IMR-90 (cell line): ENCODE data around the gene ATP6V0C. TPM values are rescaled to one million over a fixed set of nuclear protein-coding genes. Genes with fewer than 3 reads are reported as not detected.

Experiments
- ATAC-seq: fragments of 200-7000 bp; cut with Tn5 transposase; 2 replicates; pipeline ENCODE4 v1.9.1; 2020; ENCODE audit warnings: low read depth, mild to moderate bottlenecking, moderate library complexity
- BruUV-seq: library from RNA; stranded (reverse); fragments of 400-500 nt; replicated peaks from 2 replicates; lab custom pipeline; 2021; lab: Mats Ljungman, UMichigan
- CTCF ChIA-PET: fragments of 300-600 bp; formaldehyde crosslinking; extraction: SDS; loops from one replicate; lab custom pipeline; 2021; ENCODE audit warnings: antibody characterized with exemption; lab: Yijun Ruan, JAX
- POLR2A ChIA-PET: fragments of 300-600 bp; sonication (Branson Sonifier 250); formaldehyde crosslinking; loops from one replicate; lab custom pipeline; 2022; ENCODE audit warnings: antibody characterized with exemption; ENCODE audit not compliant: unreplicated experiment; lab: Charles Lee
- DNase-seq: peaks from one replicate; pipeline ENCODE4 v3.0.0; 2013
- H2AFZ ChIP-seq: replicated peaks from 2 replicates; pipeline ENCODE3; 2013; ENCODE audit warnings: low read length, mild to moderate bottlenecking; ENCODE audit not compliant: poor library complexity
- H2AK5ac ChIP-seq: 2 replicates; pipeline ENCODE4 v1.6.1; 2013; ENCODE audit warnings: low read depth, low read length, inconsistent platforms
- H2AK9ac ChIP-seq: replicated peaks from 2 replicates; pipeline ENCODE3; 2013; ENCODE audit warnings: mild to moderate bottlenecking, low read depth, low read length, moderate library complexity; ENCODE audit not compliant: poor library complexity
- H2BK120ac ChIP-seq: 2 replicates; pipeline ENCODE4 v1.6.1; 2013; ENCODE audit warnings: low read depth, low read length, inconsistent platforms
- H2BK15ac ChIP-seq: 3 replicates; pipeline ENCODE4 v1.6.1; 2013; ENCODE audit warnings: low read depth, low read length, inconsistent platforms
- H2BK20ac ChIP-seq: 2 replicates; pipeline ENCODE4 v1.6.1; 2013; ENCODE audit warnings: low read depth, mild to moderate bottlenecking, inconsistent platforms, low read length, moderate library complexity
- H2BK5ac ChIP-seq: 2 replicates; pipeline ENCODE4 v1.6.1; 2013; ENCODE audit warnings: mild to moderate bottlenecking, low read depth, low read length, inconsistent platforms; ENCODE audit not compliant: poor library complexity, severe bottlenecking
- H3K14ac ChIP-seq: replicated peaks from 2 replicates; pipeline ENCODE4 v1.6.1; 2013; ENCODE audit warnings: low read depth, low read length, inconsistent platforms
- H3K18ac ChIP-seq: 2 replicates; pipeline ENCODE4 v1.6.1; 2013; ENCODE audit warnings: low read depth, low read length, control low read depth
- H3K23ac ChIP-seq: 2 replicates; pipeline ENCODE4 v1.6.1; 2013; ENCODE audit warnings: low read depth, low read length, inconsistent platforms
- H3K27ac ChIP-seq: 2 replicates; pipeline ENCODE4 v1.5.1; 2013; ENCODE audit warnings: mild to moderate bottlenecking, control low read depth, low read length; ENCODE audit not compliant: insufficient read depth
- H3K27me3 ChIP-seq: 2 replicates; pipeline ENCODE4 v1.6.1; 2013; ENCODE audit warnings: low read length; ENCODE audit not compliant: control insufficient read depth, insufficient read depth
- H3K36me3 ChIP-seq: 2 replicates; pipeline ENCODE4 v1.6.1; 2013; ENCODE audit warnings: low read length, mixed read lengths; ENCODE audit not compliant: control insufficient read depth, insufficient read depth
- H3K4ac ChIP-seq: 2 replicates; pipeline ENCODE4 v1.6.1; 2013; ENCODE audit warnings: low read depth, low read length, inconsistent platforms
- H3K4me1 ChIP-seq: 2 replicates; pipeline ENCODE4 v1.6.1; 2013; ENCODE audit warnings: low read length, mixed read lengths; ENCODE audit not compliant: control insufficient read depth, insufficient read depth
- H3K4me2 ChIP-seq: 2 replicates; pipeline ENCODE4 v1.6.1; 2013; ENCODE audit warnings: low read depth, mild to moderate bottlenecking, control low read depth, low read length, moderate library complexity
- H3K4me3 ChIP-seq: 2 replicates; pipeline ENCODE4 v1.5.1; 2013; ENCODE audit warnings: low read depth, mild to moderate bottlenecking, control low read depth, low read length, moderate library complexity; ENCODE audit not compliant: insufficient read depth
- H3K56ac ChIP-seq: 2 replicates; pipeline ENCODE4 v1.6.1; 2013; ENCODE audit warnings: low read length, inconsistent platforms; ENCODE audit not compliant: insufficient read depth; ENCODE audit errors: extremely low read depth
- H3K79me1 ChIP-seq, 2 experiments: 2 replicates each; pipeline ENCODE4 v1.6.1; 2013; ENCODE audit warnings: low read length in 2 of 2, inconsistent platforms in 1 of 2, low read depth in 1 of 2
- H3K9ac ChIP-seq: 2 replicates; pipeline ENCODE4 v1.6.1; 2013; ENCODE audit warnings: low read depth, low read length, control low read depth
- H3K9me1 ChIP-seq: 2 replicates; pipeline ENCODE4 v1.6.1; 2013; ENCODE audit warnings: low read length, inconsistent platforms; ENCODE audit not compliant: insufficient read depth
- H3K9me3 ChIP-seq: 2 replicates; pipeline ENCODE4 v1.6.1; 2013; ENCODE audit warnings: low read length; ENCODE audit not compliant: control insufficient read depth, insufficient read depth
- H4K20me1 ChIP-seq: 2 replicates; pipeline ENCODE4 v1.6.1; 2013; ENCODE audit warnings: low read length, inconsistent platforms; ENCODE audit not compliant: insufficient read depth
- H4K5ac ChIP-seq: 2 replicates; pipeline ENCODE4 v1.6.1; 2013; ENCODE audit warnings: mild to moderate bottlenecking, low read depth, low read length, control low read depth
- H4K8ac ChIP-seq, 2 experiments: 2 replicates each; pipeline ENCODE4 v1.6.1; 2013; ENCODE audit warnings: low read depth in 2 of 2, low read length in 2 of 2, control low read depth in 1 of 2, inconsistent platforms in 1 of 2
- H4K91ac ChIP-seq: 2 replicates; pipeline ENCODE4 v1.6.1; 2013; ENCODE audit warnings: low read depth, low read length, inconsistent platforms; ENCODE audit not compliant: insufficient read depth
- BHLHE40 ChIP-seq: fragments of 150-350 bp; IDR thresholded peaks from 2 replicates; pipeline ENCODE4 v1.6.1; 2016; ENCODE audit warnings: mild to moderate bottlenecking, low read depth, low read length
- CHD1 ChIP-seq: IDR thresholded peaks from 2 replicates; pipeline ENCODE4 v1.6.1; 2012; ENCODE audit warnings: low read depth, low read length, improper control_type of control experiment
- POLR2A ChIP-seq: IDR thresholded peaks from 2 replicates; pipeline ENCODE4 v1.6.1; 2012; ENCODE audit warnings: mild to moderate bottlenecking, low read depth, low read length
- RFX5 ChIP-seq: IDR thresholded peaks from 2 replicates; pipeline ENCODE4 v1.8.0; 2012; ENCODE audit warnings: low read depth, mild to moderate bottlenecking, low read length, moderate library complexity
- WGBS, 2 experiments: methylation state at CpG; one replicate each; pipeline versions ENCODE4 v1.1.5 to v1.1.7; 2013; ENCODE audit warnings: missing lambda C conversion rate in 2 of 2; ENCODE audit not compliant: insufficient read length in 1 of 2; ENCODE audit errors: extremely low coverage in 2 of 2; 5-methylcytosine and 5-hydroxymethylcytosine counted together
- dilution Hi-C: fragments of 300-500 bp; cut with HindIII; formaldehyde crosslinking; loops from one replicate; pipeline ENCODE4 v1.14.3; 2018; ENCODE audit warnings: low sequenced_read_pairs; ENCODE audit not compliant: unreplicated experiment
- in situ Hi-C: fragments of 300-500 bp; cut with MboI; formaldehyde crosslinking; loops from 3 replicates; pipeline ENCODE4 v1.14.3; 2019; ENCODE audit warnings: low sequenced_read_pairs, inconsistent platforms, mixed read lengths
- intact Hi-C: fragments of 100-400 bp; cut with micrococcal nuclease; formaldehyde crosslinking; loops from 2 replicates; pipeline ENCODE4 v1.10.0; 2022
- polyA plus RNA-seq, 3 experiments: library from polyadenylated mRNA; depleted of rRNA; stranded (reverse); fragments of >200 nt; gene quantifications; 2 replicates each; pipeline ENCODE4 v1.2.3, GENCODE V29; 2012; ENCODE audit warnings: low replicate concordance in 1 of 3
- total RNA-seq: library from RNA; depleted of rRNA; stranded (reverse); fragments of >200 nt; gene quantifications from 2 replicates; pipeline ENCODE4 v1.2.3, GENCODE V29; 2012

Gene ATP6V0C
- total and polyA plus RNA-seq, 2 of the 4 experiments (the other 2 are of a cell fraction), result 8.4 to 107 TPM

- H2BK5ac ChIP-seq, result no peak overlapping the region
- intact Hi-C loops (no loop called here), dilution Hi-C loops (no loop called here), in situ Hi-C loops (loop anchor here (5.0 kb wide), 1 partner anchor 152 kb away; the partner anchor contains the start of gene ABCA3)
- no TSS peak for BruUV-seq
- no peak for TF ChIP-seq CHD1
- TF ChIP-seq RFX5, result no peak
- no peak for TF ChIP-seq POLR2A
- TF ChIP-seq BHLHE40, result no peak
- no peak overlapping the region for H3K4ac ChIP-seq
- no peak overlapping the region for H3K23ac ChIP-seq
- no peak overlapping the region for H4K91ac ChIP-seq
- H3K18ac ChIP-seq, result no peak overlapping the region
- no peak overlapping the region for H3K27ac ChIP-seq
- H2AK5ac ChIP-seq, result no peak overlapping the region
- no peak overlapping the region for H3K9ac ChIP-seq
- CTCF ChIA-PET, result no interaction called here
- DNase-seq (no peak), ATAC-seq (no peak)
- peaks cover 11% of the 10 kb centered on the region; the same call in 1 of the 2 replicates for H4K20me1 ChIP-seq
- H4K8ac ChIP-seq, result no peak overlapping the region
- no peak overlapping the region for H3K14ac ChIP-seq
- no peak overlapping the region for H2AFZ ChIP-seq
- 100% methylated on average over 2 of the region's 5 CpGs; no CpG with 5 or more reads in 1 of the 2 experiments for WGBS, 2 experiments
- POLR2A ChIA-PET, result no interaction called here
- H2BK15ac ChIP-seq, result no peak overlapping the region
- no peak overlapping the region for H3K4me3 ChIP-seq
- H2BK20ac ChIP-seq, result no peak overlapping the region
- no peak overlapping the region for H2AK9ac ChIP-seq
- H3K9me1 ChIP-seq, result no peaks in the 10 kb centered on the region
- no peak overlapping the region for H3K56ac ChIP-seq
- H3K4me2 ChIP-seq, result no peak overlapping the region
- no peaks in the 10 kb centered on the region; the same call in 1 of the 2 replicates for H3K4me1 ChIP-seq
- no peak overlapping the region for H2BK120ac ChIP-seq
- no peaks in the 10 kb centered on the region for H3K9me3 ChIP-seq
- H3K79me1 ChIP-seq, result peaks cover 3 to 24% of the 10 kb centered on the region in 2 experiments
- no peak overlapping the region for H4K5ac ChIP-seq
- H3K36me3 ChIP-seq, result peaks cover 21% of the 10 kb centered on the region; the same call in 1 of the 2 replicates
- no peaks in the 10 kb centered on the region for H3K27me3 ChIP-seq
Observed at GRCh38 chr16:2494616-2495015, 19.1 kb upstream of the ATP6V0C start.
